Measurements from ENCODE around the gene ALAD. TPM values are rescaled to one million over a fixed set of nuclear protein-coding genes. Genes with fewer than 3 reads are reported as not detected.

Gene ALAD
- total and polyA plus RNA-seq, 2 of the 8 experiments (the other 6 are each of a cell fraction or from before 2014, with no cell fraction given): 8.2 to 15.3 TPM

DNA sequence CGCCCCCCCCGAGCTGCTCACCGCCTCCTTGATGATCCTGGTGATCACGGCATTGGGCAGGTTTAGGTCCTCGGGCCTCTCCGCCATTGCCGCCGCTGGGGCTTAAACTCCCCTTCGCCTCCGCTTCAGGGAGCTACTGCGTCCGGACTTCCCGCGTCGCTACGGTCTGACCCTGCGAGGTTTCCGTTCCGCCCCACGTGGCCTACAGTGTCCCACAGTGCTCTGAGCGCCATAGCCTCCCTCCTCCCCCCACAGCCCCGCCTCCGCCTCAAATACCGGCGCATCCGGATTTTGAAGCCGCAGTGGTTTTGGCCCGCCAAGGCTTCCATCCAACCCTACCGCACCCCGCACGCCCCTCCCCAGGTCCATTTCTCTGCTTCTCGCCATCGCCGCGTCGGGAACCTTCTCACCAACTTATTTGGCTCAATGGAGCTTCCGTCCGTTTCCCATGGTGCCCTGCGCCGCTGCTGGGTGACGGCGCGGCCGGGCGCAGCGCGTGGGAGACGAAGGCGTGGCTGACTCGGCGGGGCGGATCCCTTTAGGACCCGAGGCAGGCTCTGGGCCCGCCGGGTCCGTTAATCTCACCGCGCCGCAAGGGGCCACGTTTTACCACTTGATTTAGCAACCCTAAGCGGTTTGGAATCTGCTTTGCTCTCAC, 9.3 kb upstream of the ALAD start, which contains the start of the genes C9orf43 and POLE3 (continued):
- TF ChIP-seq ATF2 (IDR thresholded peaks at IDR 0.05; ENCODE audit: low read length) (no peak; the same call in 1 of the 2 replicates), EZH2 (IDR thresholded peaks at IDR 0.05; ENCODE audit: low read depth, low read length, severe bottlenecking) (no peak), JUND (IDR thresholded peaks at IDR 0.05; ENCODE audit: low read length) (peak; percentile 64; the same call in 1 of the 2 replicates), CBX8 (IDR thresholded peaks at IDR 0.05; ENCODE audit: borderline replicate concordance, low read depth, low read length) (no peak), KDM5A (IDR thresholded peaks at IDR 0.05; ENCODE audit: low read length) (peak; percentile 38; the same call in 1 of the 2 replicates)

Data from H1 (cell line).